Endothelial cell of umbilical vein (primary cell): ENCODE measurements around the gene IRX5. TPM values are rescaled to one million over a fixed set of nuclear protein-coding genes. Genes with fewer than 3 reads are reported as not detected.

Experiments
- BruUV-seq: library from RNA; stranded (reverse); fragments of 400-500 nt; replicated peaks from 2 replicates; lab custom pipeline; 2021; lab: Mats Ljungman, UMichigan
- CTCF ChIA-PET: fragments of 300-600, 350-600 bp; sonication (Branson Sonifier 250); formaldehyde crosslinking; loops from one replicate; lab custom pipeline; 2021; ENCODE audit warnings: antibody characterized with exemption, inconsistent platforms; lab: Charles Lee
- POLR2A ChIA-PET: fragments of 300-600, 350-600 bp; sonication (Branson Sonifier 250); formaldehyde crosslinking; loops from one replicate; lab custom pipeline; 2021; ENCODE audit warnings: antibody characterized with exemption, inconsistent platforms; lab: Charles Lee
- DNase-seq: peaks from one replicate; pipeline ENCODE4 v3.0.0-alpha.2; 2011; ENCODE audit warnings: low read depth, low spot score
- FAIRE-seq: peaks from 2 replicates; lab custom pipeline; 2011; peaks lifted over from hg19 to GRCh38; lab: Jason Lieb, UNC
- H2AFZ ChIP-seq: 2 replicates; pipeline ENCODE4 v1.6.0; 2012; ENCODE audit warnings: low read depth, low read length, control low read depth, inconsistent platforms
- H3K27ac ChIP-seq: 2 replicates; pipeline ENCODE4 v1.5.1; 2011; ENCODE audit warnings: low read depth, mild to moderate bottlenecking, control low read depth, low read length, moderate library complexity; ENCODE audit not compliant: insufficient read depth
- H3K27me3 ChIP-seq, 2 experiments: 2 replicates each; pipeline versions ENCODE4 v1.6.0 to v1.6.1; 2011; ENCODE audit warnings: low read length in 2 of 2, mixed read lengths in 1 of 2; ENCODE audit not compliant: control insufficient read depth in 2 of 2, insufficient read depth in 2 of 2
- H3K36me3 ChIP-seq, 2 experiments: 2 replicates in 1 of 2; 3 replicates in 1 of 2; pipeline ENCODE4 v1.5.1; 2011; ENCODE audit warnings: low read length in 2 of 2, mild to moderate bottlenecking in 1 of 2, moderate library complexity in 1 of 2; ENCODE audit not compliant: control insufficient read depth in 2 of 2, insufficient read depth in 2 of 2; ENCODE audit errors: extremely low read depth in 1 of 2
- H3K4me1 ChIP-seq: 3 replicates; pipeline ENCODE4 v1.5.1; 2011; ENCODE audit warnings: mild to moderate bottlenecking, low read length; ENCODE audit not compliant: control insufficient read depth, insufficient read depth; ENCODE audit errors: extremely low read depth
- H3K4me2 ChIP-seq: 2 replicates; pipeline ENCODE4 v1.6.1; 2011; ENCODE audit warnings: low read length, control low read depth, mixed read lengths; ENCODE audit not compliant: insufficient read depth
- H3K4me3 ChIP-seq, 3 experiments: fragments of 200-600 bp in 1 of 3; sonication (generic), shearing (Covaris generic) in 1 of 3; replicated peaks in 1 of 3; 2 replicates each; pipeline ENCODE4 v1.5.1; 2011 to 2016; ENCODE audit warnings: control low read depth in 3 of 3, low read length in 3 of 3, mild to moderate bottlenecking in 2 of 3, inconsistent platforms in 1 of 3, low read depth in 1 of 3, moderate library complexity in 1 of 3; ENCODE audit not compliant: insufficient read depth in 1 of 3
- H3K79me2 ChIP-seq: 2 replicates; pipeline ENCODE4 v1.6.0; 2012; ENCODE audit warnings: low read length, inconsistent platforms; ENCODE audit not compliant: control insufficient read depth, insufficient read depth
- H3K9ac ChIP-seq: replicated peaks from 2 replicates; pipeline ENCODE3; 2011; ENCODE audit warnings: low read length, control low read depth; ENCODE audit not compliant: insufficient read depth; ENCODE audit errors: extremely low read depth
- H3K9me1 ChIP-seq: replicated peaks from 3 replicates; pipeline ENCODE4 v1.6.0; 2011; ENCODE audit warnings: mild to moderate bottlenecking, low read length; ENCODE audit not compliant: control insufficient read depth, insufficient read depth; ENCODE audit errors: extremely low read depth
- H3K9me3 ChIP-seq: replicated peaks from 2 replicates; pipeline ENCODE4 v1.5.1; 2012; ENCODE audit warnings: low read length, inconsistent platforms; ENCODE audit not compliant: control insufficient read depth, insufficient read depth
- H4K20me1 ChIP-seq: replicated peaks from 2 replicates; pipeline ENCODE3; 2011; ENCODE audit warnings: mild to moderate bottlenecking, low read length; ENCODE audit not compliant: control insufficient read depth, insufficient read depth; ENCODE audit errors: extremely low read depth
- CTCF ChIP-seq, 2 donors: IDR thresholded peaks; 1 replicate in 1 of 2; 2 replicates in 1 of 2; pipeline ENCODE4 v1.5.1; 2011; ENCODE audit warnings: low read length in 2 of 2, mild to moderate bottlenecking in 2 of 2, moderate library complexity in 2 of 2, control low read depth in 1 of 2, inconsistent platforms in 1 of 2, low read depth in 1 of 2; ENCODE audit not compliant: insufficient read depth in 1 of 2; ENCODE audit errors: extremely low read depth in 1 of 2
- EZH2 ChIP-seq: IDR thresholded peaks from 2 replicates; pipeline ENCODE4 v1.6.1; 2012; ENCODE audit warnings: borderline replicate concordance, low read depth, mild to moderate bottlenecking, moderate library complexity, low read length, inconsistent platforms; ENCODE audit not compliant: severe bottlenecking
- FOS ChIP-seq: IDR thresholded peaks from 2 replicates; pipeline ENCODE4 v1.6.1; 2011; ENCODE audit warnings: mild to moderate bottlenecking, low read length, moderate library complexity, borderline replicate concordance; ENCODE audit not compliant: insufficient read depth
- GATA2 ChIP-seq: IDR thresholded peaks from 2 replicates; pipeline ENCODE4 v1.7.0; 2011; ENCODE audit warnings: low read depth, mild to moderate bottlenecking, moderate library complexity, mixed read lengths, low read length; ENCODE audit not compliant: insufficient read length, insufficient read depth
- JUN ChIP-seq: IDR thresholded peaks from 2 replicates; pipeline ENCODE4 v1.6.1; 2011; ENCODE audit warnings: borderline replicate concordance, low read depth; ENCODE audit not compliant: insufficient read length, insufficient read depth
- MAX ChIP-seq: IDR thresholded peaks from 2 replicates; pipeline ENCODE4 v1.6.1; 2011; ENCODE audit not compliant: insufficient read depth, insufficient read length
- MYC ChIP-seq: IDR thresholded peaks from one replicate; pipeline ENCODE4 v1.6.1; 2011; ENCODE audit warnings: mild to moderate bottlenecking, low read depth, low read length
- POLR2A ChIP-seq: IDR thresholded peaks from 2 replicates; pipeline ENCODE4 v1.6.1; 2012; ENCODE audit warnings: low read depth, mild to moderate bottlenecking, control low read depth, low read length
- POLR2AphosphoS5 ChIP-seq: IDR thresholded peaks from 2 replicates; pipeline ENCODE4 v1.6.1; 2012; ENCODE audit warnings: low read depth, mild to moderate bottlenecking, control low read depth, low read length, moderate library complexity; ENCODE audit not compliant: insufficient read depth
- dilution Hi-C: fragments of 300-500 bp; cut with MboI; formaldehyde crosslinking; loops from one replicate; pipeline ENCODE4 v1.15.0; 2019; ENCODE audit warnings: low sequenced_read_pairs; ENCODE audit not compliant: extremely low pct_ligation_motif_present
- intact Hi-C: fragments of 100-400 bp; cut with micrococcal nuclease; formaldehyde crosslinking; loops from one replicate; pipeline ENCODE4 v1.10.0; 2022
- polyA plus RNA-seq, 4 experiments: library from polyadenylated mRNA; depleted of rRNA in 3 of 4; stranded (reverse) in 3 of 4; unstranded in 1 of 4; fragments of >200 nt; gene quantifications; 2 replicates each; pipeline versions ENCODE4 v1.2.1 to v1.2.3, GENCODE V29; 2011 to 2012; ENCODE audit warnings: missing spikeins in 1 of 4
- total RNA-seq: library from RNA; stranded (reverse); gene quantifications from 2 replicates; pipeline ENCODE4 v1.2.3, GENCODE V29; 2021

Gene IRX5
- total and polyA plus RNA-seq, 2 donors (not counting 3 experiments of a cell fraction or from before 2014, with no cell fraction given) = not detected

- FAIRE-seq (no peak), DNase-seq (peak; percentile 14)
- no TSS peak for BruUV-seq
- TF ChIP-seq MAX (no peak), EZH2 (peak; percentile 89), FOS (no peak), POLR2A (no peak)
- H3K36me3 ChIP-seq = no peaks in the 10 kb centered on the region
- ChIA-PET CTCF (interaction anchor here (1.4 kb wide), 1 partner anchor 1387 kb away, joined by 3 read pairs; no protein-coding TSS in a partner anchor), POLR2A (no interaction called here)
- dilution Hi-C loops = no loop called here
- H3K9me3 ChIP-seq = no peaks in the 10 kb centered on the region
- intact Hi-C loops = loop anchor here (2.0 to 10.0 kb wide), 4 partner anchors 654 to 1386 kb away; no protein-coding TSS in a partner anchor
- no peak overlapping the region for H3K4me2 ChIP-seq
- H3K4me1 ChIP-seq = peaks cover 4% of the 10 kb centered on the region
- no peak overlapping the region for H2AFZ ChIP-seq
- H3K27ac ChIP-seq = no peak overlapping the region
- H3K4me3 ChIP-seq = no peak overlapping the region
- no peaks in the 10 kb centered on the region for H3K9me1 ChIP-seq
- peaks cover 92 to 99% of the 10 kb centered on the region in 2 experiments for H3K27me3 ChIP-seq
- no peak overlapping the region for H3K9ac ChIP-seq
- H4K20me1 ChIP-seq = peaks cover 5% of the 10 kb centered on the region
- H3K79me2 ChIP-seq = no peaks in the 10 kb centered on the region
Measured at GRCh38 chr16:54936201-54936978, 5.7 kb downstream of the IRX5 start.

GRCh38 chr16:54936979-54937670 lies 6.5 kb downstream of the IRX5 start:
- Histone ChIP-seq H3K4me3 (no peak overlapping the region), H3K4me1 (peaks cover 4% of the 10 kb centered on the region), H3K4me2 (no peak overlapping the region), H3K9ac (no peak overlapping the region), H3K27me3 (peaks cover 87 to 95% of the 10 kb centered on the region in 2 experiments), H2AFZ (no peak overlapping the region), H3K9me1 (no peaks in the 10 kb centered on the region), H3K27ac (no peak overlapping the region), H4K20me1 (peaks cover 5% of the 10 kb centered on the region), H3K9me3 (no peaks in the 10 kb centered on the region), H3K36me3 (no peaks in the 10 kb centered on the region), H3K79me2 (no peaks in the 10 kb centered on the region)
- intact Hi-C loops = loop anchor here (2.0 to 10.0 kb wide), 4 partner anchors 654 to 1386 kb away; no protein-coding TSS in a partner anchor
- ChIA-PET CTCF (no interaction called here), POLR2A (no interaction called here)
- dilution Hi-C loops = no loop called here
- DNase-seq (peak; percentile 24), FAIRE-seq (no peak)
- BruUV-seq = no TSS peak
- peak; percentile 61 to 66 for TF ChIP-seq CTCF (IDR thresholded peaks at IDR 0.05; ENCODE audit: extremely low read depth in 1 of 2, insufficient read depth in 1 of 2, low read depth in 1 of 2, low read length in 2 of 2)
- no peak for TF ChIP-seq JUN
- TF ChIP-seq POLR2A = no peak
- no peak for TF ChIP-seq MYC
- TF ChIP-seq POLR2AphosphoS5 = no peak
- no peak for TF ChIP-seq GATA2
- TF ChIP-seq FOS = no peak
- peak; percentile 47 for TF ChIP-seq EZH2
- no peak for TF ChIP-seq MAX
